SJSA1 (cell line): Measurements from ENCODE around the gene TRRAP. TPM values are rescaled to one million over a fixed set of nuclear protein-coding genes. Genes with fewer than 3 reads are reported as not detected.

ENCODE experiments used
- DNase-seq, 2 experiments: peaks; one replicate each; pipeline ENCODE4 v3.0.0-alpha.2; 2015 to 2020; ENCODE audit warnings: low spot score in 2 of 2, low read depth in 1 of 2
- H3K27ac ChIP-seq: fragments of 250-450 bp; sonication (Bioruptor Pico); 2 replicates; pipeline ENCODE4 v1.5.1; 2020; ENCODE audit warnings: mild to moderate bottlenecking, moderate library complexity
- H3K27me3 ChIP-seq: fragments of 250-450 bp; sonication (Bioruptor Pico); replicated peaks from 2 replicates; pipeline ENCODE4 v1.5.1; 2020; ENCODE audit warnings: mild to moderate bottlenecking, moderate library complexity
- H3K36me3 ChIP-seq: fragments of 250-450 bp; sonication (Bioruptor Pico); 2 replicates; pipeline ENCODE4 v1.5.1; 2020; ENCODE audit warnings: mild to moderate bottlenecking
- H3K4me1 ChIP-seq: fragments of 250-450 bp; sonication (Bioruptor Pico); replicated peaks from 2 replicates; pipeline ENCODE4 v1.6.1; 2021; ENCODE audit warnings: mild to moderate bottlenecking
- H3K4me3 ChIP-seq: fragments of 250-450 bp; sonication (Bioruptor Pico); 2 replicates; pipeline ENCODE4 v1.5.1; 2020; ENCODE audit warnings: mild to moderate bottlenecking
- H3K9me3 ChIP-seq: fragments of 250-450 bp; sonication (Bioruptor Pico); replicated peaks from 2 replicates; pipeline ENCODE4 v1.5.1; 2020; ENCODE audit warnings: mild to moderate bottlenecking
- total RNA-seq: library from RNA; depleted of rRNA; stranded (reverse); fragments of >200 nt; shearing (Covaris generic); gene quantifications from 2 replicates; pipeline ENCODE4 v1.2.3, GENCODE V29; 2014

Gene TRRAP
- total RNA-seq, 1 experiment from 2014 or later, result 12.7 TPM

GRCh38 chr7:99024066-99024465 is 145.7 kb downstream of the TRRAP start:
- DNase-seq, result no peak
- no peak overlapping the region for H3K4me3 ChIP-seq
- no peaks in the 10 kb centered on the region for H3K4me1 ChIP-seq
- peaks cover 36% of the 10 kb centered on the region for H3K36me3 ChIP-seq
- H3K27me3 ChIP-seq, result no peaks in the 10 kb centered on the region
- H3K27ac ChIP-seq, result no peak overlapping the region
- no peaks in the 10 kb centered on the region for H3K9me3 ChIP-seq

- Histone ChIP-seq H3K27ac (no peak overlapping the region), H3K36me3 (peaks cover 55% of the 10 kb centered on the region), H3K4me3 (no peak overlapping the region), H3K27me3 (no peaks in the 10 kb centered on the region), H3K4me1 (no peaks in the 10 kb centered on the region), H3K9me3 (no peaks in the 10 kb centered on the region)
- no peak for DNase-seq
Observed at GRCh38 chr7:99027241-99027640, 148.9 kb downstream of the TRRAP start.

GRCh38 chr7:99027841-99028240 is 149.5 kb downstream of the TRRAP start:
- Histone ChIP-seq H3K4me3 (no peak overlapping the region), H3K4me1 (no peaks in the 10 kb centered on the region), H3K27ac (no peak overlapping the region), H3K9me3 (no peaks in the 10 kb centered on the region), H3K27me3 (no peaks in the 10 kb centered on the region), H3K36me3 (peaks cover 60% of the 10 kb centered on the region)
- DNase-seq, result no peak

- DNase-seq, result no peak
- Histone ChIP-seq H3K4me3 (no peak overlapping the region), H3K27ac (no peak overlapping the region), H3K9me3 (no peaks in the 10 kb centered on the region), H3K36me3 (peaks cover 66% of the 10 kb centered on the region), H3K27me3 (no peaks in the 10 kb centered on the region), H3K4me1 (no peaks in the 10 kb centered on the region)
Observed at GRCh38 chr7:99028261-99028973, 150.1 kb downstream of the TRRAP start.

GRCh38 chr7:99029466-99030435 is 151.4 kb downstream of the TRRAP start:
- no peak overlapping the region for H3K27ac ChIP-seq
- H3K4me1 ChIP-seq, result no peaks in the 10 kb centered on the region
- H3K9me3 ChIP-seq, result no peaks in the 10 kb centered on the region; the same call in 1 of the 2 replicates
- H3K27me3 ChIP-seq, result no peaks in the 10 kb centered on the region
- H3K4me3 ChIP-seq, result no peak overlapping the region
- H3K36me3 ChIP-seq, result peaks cover 79% of the 10 kb centered on the region
- DNase-seq, result no peak

GRCh38 chr7:99030457-99030856 is 152.1 kb downstream of the TRRAP start:
- Histone ChIP-seq H3K9me3 (no peaks in the 10 kb centered on the region; the same call in 1 of the 2 replicates), H3K27me3 (no peaks in the 10 kb centered on the region), H3K27ac (no peak overlapping the region), H3K36me3 (peaks cover 86% of the 10 kb centered on the region), H3K4me1 (no peaks in the 10 kb centered on the region), H3K4me3 (no peak overlapping the region)
- no peak for DNase-seq

- no peaks in the 10 kb centered on the region; the same call in 1 of the 2 replicates for H3K9me3 ChIP-seq
- H3K36me3 ChIP-seq, result peaks cover 88% of the 10 kb centered on the region
- no peak overlapping the region for H3K27ac ChIP-seq
- no peak for DNase-seq
- no peaks in the 10 kb centered on the region for H3K4me1 ChIP-seq
- no peak overlapping the region for H3K4me3 ChIP-seq
- no peaks in the 10 kb centered on the region for H3K27me3 ChIP-seq
Observed at GRCh38 chr7:99030951-99031350, 152.6 kb downstream of the TRRAP start.

GRCh38 chr7:99031496-99031895 is 153.2 kb downstream of the TRRAP start:
- no peaks in the 10 kb centered on the region for H3K27me3 ChIP-seq
- no peaks in the 10 kb centered on the region for H3K4me1 ChIP-seq
- no peak overlapping the region for H3K27ac ChIP-seq
- H3K4me3 ChIP-seq, result no peak overlapping the region
- no peaks in the 10 kb centered on the region; the same call in 1 of the 2 replicates for H3K9me3 ChIP-seq
- no peak for DNase-seq
- peaks cover 92% of the 10 kb centered on the region for H3K36me3 ChIP-seq

- no peak overlapping the region for H3K27ac ChIP-seq
- peaks cover 98% of the 10 kb centered on the region for H3K36me3 ChIP-seq
- DNase-seq, result no peak
- H3K4me3 ChIP-seq, result no peak overlapping the region
- no peaks in the 10 kb centered on the region for H3K4me1 ChIP-seq
- no peaks in the 10 kb centered on the region for H3K27me3 ChIP-seq
- no peaks in the 10 kb centered on the region; the same call in 1 of the 2 replicates for H3K9me3 ChIP-seq
Observed at GRCh38 chr7:99032928-99033327, 154.6 kb downstream of the TRRAP start.

GRCh38 chr7:99033765-99034164 is 155.4 kb downstream of the TRRAP start:
- Histone ChIP-seq H3K9me3 (no peaks in the 10 kb centered on the region; the same call in 1 of the 2 replicates), H3K4me1 (no peaks in the 10 kb centered on the region), H3K36me3 (peaks cover 98% of the 10 kb centered on the region), H3K27ac (no peak overlapping the region), H3K27me3 (no peaks in the 10 kb centered on the region), H3K4me3 (no peak overlapping the region)
- no peak for DNase-seq

- H3K9me3 ChIP-seq, result no peaks in the 10 kb centered on the region; the same call in 1 of the 2 replicates
- no peaks in the 10 kb centered on the region for H3K27me3 ChIP-seq
- no peak for DNase-seq
- no peak overlapping the region for H3K27ac ChIP-seq
- peaks cover 96% of the 10 kb centered on the region for H3K36me3 ChIP-seq
- no peak overlapping the region for H3K4me3 ChIP-seq
- no peaks in the 10 kb centered on the region; the same call in 1 of the 2 replicates for H3K4me1 ChIP-seq
Observed at GRCh38 chr7:99034932-99035722, 156.8 kb downstream of the TRRAP start.

GRCh38 chr7:99035723-99036545 is 157.6 kb downstream of the TRRAP start:
- no peak overlapping the region for H3K4me3 ChIP-seq
- no peaks in the 10 kb centered on the region; the same call in 1 of the 2 replicates for H3K9me3 ChIP-seq
- no peaks in the 10 kb centered on the region for H3K27me3 ChIP-seq
- DNase-seq, result no peak
- no peak overlapping the region for H3K27ac ChIP-seq
- H3K36me3 ChIP-seq, result peaks cover 96% of the 10 kb centered on the region
- H3K4me1 ChIP-seq, result peaks cover 8% of the 10 kb centered on the region
